Measurements from ENCODE around the gene BTBD10.

GRCh38 chr11:13364388-13364787, 98.6 kb downstream of the BTBD10 start:
- TF ChIP-seq CTCF (IDR thresholded peaks at IDR 0.05; ENCODE audit: insufficient read depth, low read length, poor library complexity, severe bottlenecking), result no peak
- TF ChIP-seq EZH2phosphoT487 (conservative IDR thresholded peaks at IDR 0.05; ENCODE audit: low read length), result no peak
